Hepatocyte (in vitro differentiated cells): ENCODE results near the gene ENPP1. TPM values are rescaled to one million over a fixed set of nuclear protein-coding genes. Genes with fewer than 3 reads are reported as not detected.

Source experiments
- DNase-seq: peaks from one replicate; pipeline ENCODE4 v3.0.0-alpha.2; 2016; ENCODE audit warnings: low spot score
- H2AFZ ChIP-seq: fragments of 200-600 bp; sonication (generic); 2 replicates; pipeline ENCODE4 v1.6.0; 2016; ENCODE audit warnings: antibody characterized with exemption, mild to moderate bottlenecking
- H3K27ac ChIP-seq: fragments of 200-600 bp; sonication (generic); 2 replicates; pipeline ENCODE4 v1.5.1; 2016; ENCODE audit warnings: mild to moderate bottlenecking
- H3K27me3 ChIP-seq: fragments of 200-600 bp; sonication (generic); 2 replicates; pipeline ENCODE4 v1.6.1; 2016
- H3K36me3 ChIP-seq: fragments of 200-600 bp; sonication (generic); replicated peaks from 2 replicates; pipeline ENCODE4 v1.5.1; 2016; ENCODE audit warnings: low read depth; ENCODE audit not compliant: insufficient read depth
- H3K4me1 ChIP-seq: fragments of 200-600 bp; sonication (generic); 2 replicates; pipeline ENCODE4 v1.5.1; 2016; ENCODE audit warnings: mild to moderate bottlenecking, moderate library complexity; ENCODE audit not compliant: insufficient read depth
- H3K4me2 ChIP-seq: fragments of 200-600 bp; sonication (generic); 2 replicates; pipeline ENCODE4 v1.6.0; 2016
- H3K4me3 ChIP-seq: fragments of 200-600 bp; sonication (generic); 2 replicates; pipeline ENCODE4 v1.5.1; 2016; ENCODE audit warnings: mild to moderate bottlenecking
- H3K79me2 ChIP-seq: fragments of 200-600 bp; sonication (generic); 2 replicates; pipeline ENCODE4 v1.6.0; 2017; ENCODE audit warnings: mild to moderate bottlenecking
- H3K9me2 ChIP-seq: fragments of 200-600 bp; sonication (generic); replicated peaks from 2 replicates; pipeline ENCODE4 v1.6.0; 2017; ENCODE audit warnings: mild to moderate bottlenecking; ENCODE audit not compliant: insufficient read depth
- H3K9me3 ChIP-seq: fragments of 200-600 bp; sonication (generic); 2 replicates; pipeline ENCODE4 v1.5.1; 2016; ENCODE audit warnings: low read depth, mild to moderate bottlenecking
- H4K20me1 ChIP-seq: fragments of 200-600 bp; sonication (generic); 2 replicates; pipeline ENCODE4 v1.6.0; 2016; ENCODE audit warnings: mild to moderate bottlenecking; ENCODE audit not compliant: insufficient read depth, poor library complexity, severe bottlenecking
- CTCF ChIP-seq: fragments of 200-600 bp; sonication (generic); IDR thresholded peaks from 2 replicates; pipeline ENCODE4 v1.5.1; 2016; ENCODE audit warnings: antibody characterized with exemption, mild to moderate bottlenecking; ENCODE audit not compliant: poor library complexity
- EZH2 ChIP-seq: fragments of 200-600 bp; sonication (generic); IDR thresholded peaks from 2 replicates; pipeline ENCODE4 v1.6.1; 2016; ENCODE audit warnings: antibody characterized with exemption, mild to moderate bottlenecking, borderline replicate concordance
- EZH2phosphoT487 ChIP-seq: fragments of 200-600 bp; sonication (generic); IDR thresholded peaks from one replicate; pipeline ENCODE4 v1.6.1; 2018; ENCODE audit warnings: antibody characterized with exemption, mild to moderate bottlenecking, low read depth, moderate library complexity; ENCODE audit not compliant: unreplicated experiment, severe bottlenecking
- WGBS: methylation state at CpG from one replicate; pipeline ENCODE4 v1.1.6; 2016; ENCODE audit warnings: low lambda C conversion rate; ENCODE audit errors: missing lambda C conversion rate; 5-methylcytosine and 5-hydroxymethylcytosine counted together
- polyA plus RNA-seq: library from polyadenylated mRNA; unstranded; fragments of >200 nt; fragmentation: Nextera tagmentation; extraction: Ambion mirVana; gene quantifications from 2 replicates; pipeline ENCODE4 v1.2.1, GENCODE V29; 2016
- total RNA-seq: library from RNA; depleted of rRNA; stranded (reverse); fragments of >200 nt; gene quantifications from 2 replicates; pipeline ENCODE4 v1.2.3, GENCODE V29; 2014

ENPP1 gene
- total and polyA plus RNA-seq, 2 experiments from 2014 or later, result 74.7 to 86.9 TPM

- Histone ChIP-seq H2AFZ (no peak overlapping the region), H3K4me1 (peaks cover 16% of the 10 kb centered on the region), H3K9me2 (no peaks in the 10 kb centered on the region), H3K79me2 (peaks cover 14% of the 10 kb centered on the region), H3K27me3 (no peaks in the 10 kb centered on the region), H3K36me3 (no peaks in the 10 kb centered on the region), H4K20me1 (no peaks in the 10 kb centered on the region), H3K9me3 (no peaks in the 10 kb centered on the region), H3K4me2 (no peak overlapping the region), H3K27ac (peak overlapping the region; percentile 5), H3K4me3 (no peak overlapping the region)
- TF ChIP-seq EZH2phosphoT487 (no peak), EZH2 (no peak), CTCF (no peak)
- 73% methylated on average over 1 of the region's 1 CpG for WGBS
- no peak for DNase-seq
Observed at GRCh38 chr6:131831886-131832285, 24.1 kb downstream of the ENPP1 start.

GRCh38 chr6:131832363-131832762 is 24.5 kb downstream of the ENPP1 start:
- no peak overlapping the region for H3K27ac ChIP-seq
- no peak overlapping the region for H3K4me2 ChIP-seq
- H3K4me1 ChIP-seq, result peaks cover 15% of the 10 kb centered on the region
- DNase-seq, result no peak
- peaks cover 14% of the 10 kb centered on the region for H3K79me2 ChIP-seq
- H3K9me3 ChIP-seq, result no peaks in the 10 kb centered on the region
- WGBS, result 100% methylated on average over 1 of the region's 1 CpG
- H3K4me3 ChIP-seq, result no peak overlapping the region
- no peaks in the 10 kb centered on the region for H4K20me1 ChIP-seq
- no peak overlapping the region for H2AFZ ChIP-seq
- H3K27me3 ChIP-seq, result no peaks in the 10 kb centered on the region
- no peaks in the 10 kb centered on the region for H3K9me2 ChIP-seq
- H3K36me3 ChIP-seq, result no peaks in the 10 kb centered on the region
- no peak for TF ChIP-seq EZH2phosphoT487
- no peak for TF ChIP-seq EZH2
- TF ChIP-seq CTCF, result no peak

- Histone ChIP-seq H4K20me1 (no peaks in the 10 kb centered on the region), H3K36me3 (no peaks in the 10 kb centered on the region), H3K27ac (no peak overlapping the region), H3K27me3 (no peaks in the 10 kb centered on the region), H3K4me2 (no peak overlapping the region), H3K9me3 (no peaks in the 10 kb centered on the region), H2AFZ (no peak overlapping the region), H3K79me2 (peaks cover 12% of the 10 kb centered on the region), H3K4me3 (no peak overlapping the region), H3K4me1 (no peaks in the 10 kb centered on the region), H3K9me2 (no peaks in the 10 kb centered on the region)
- TF ChIP-seq EZH2 (no peak), EZH2phosphoT487 (no peak), CTCF (no peak)
- no peak for DNase-seq
- 93% methylated on average over 1 of the region's 1 CpG for WGBS
Observed at GRCh38 chr6:131838051-131838450, 30.2 kb downstream of the ENPP1 start.

GRCh38 chr6:131839388-131839787 is 31.6 kb downstream of the ENPP1 start:
- TF ChIP-seq CTCF, result no peak
- TF ChIP-seq EZH2, result no peak
- TF ChIP-seq EZH2phosphoT487, result no peak
- Histone ChIP-seq H3K4me3 (no peak overlapping the region), H3K79me2 (peaks cover 13% of the 10 kb centered on the region), H3K4me2 (no peak overlapping the region), H2AFZ (no peak overlapping the region), H3K36me3 (no peaks in the 10 kb centered on the region), H3K27ac (no peak overlapping the region), H3K4me1 (no peaks in the 10 kb centered on the region), H3K9me2 (no peaks in the 10 kb centered on the region), H3K9me3 (no peaks in the 10 kb centered on the region), H3K27me3 (no peaks in the 10 kb centered on the region), H4K20me1 (no peaks in the 10 kb centered on the region)
- no peak for DNase-seq
